ENCODE measurements around the gene TMED4.
A peak's percentile ranks its signal among the peaks of the same experiment; 100 is the strongest.

- TF ChIP-seq CTCF (IDR thresholded peaks at IDR 0.05 in 2 of 3, conservative IDR thresholded peaks at IDR 0.05 in 1 of 3; ENCODE audit: borderline replicate concordance in 1 of 3, insufficient read depth in 1 of 3, low read depth in 2 of 3, low read length in 2 of 3) (peak; percentile 63 to 99 (median 88)), POLR2AphosphoS5 (IDR thresholded peaks at IDR 0.05; ENCODE audit: low read depth, low read length) (no peak)
Observed at GRCh38 chr7:44565097-44565794, 16.8 kb downstream of the TMED4 start.
